Activated CD4-positive, alpha-beta T cell treated with anti-CD3 and anti-CD28 coated beads for 24 hours (primary cell): ENCODE data around the gene ISG15.
A peak's percentile ranks its signal among the peaks of the same experiment; 100 is the strongest.

Experiments
- DNase-seq, 2 donors: peaks; one replicate each; pipeline ENCODE4 v3.0.0-alpha.2; 2020; ENCODE audit warnings: low read depth in 2 of 2

ISG15 gene

GRCh38 chr1:1013105-1013921 lies at the start of gene ISG15:
Gene ISG15, plus strand, starts transcription at chr1:1013497. Its CDS starts 77 bp downstream, at chr1:1013574.
- DNase-seq = peak; percentile 68 to 71

GRCh38 chr1:963746-964525 lies 49.4 kb upstream of the ISG15 start:
- no peak for DNase-seq

GRCh38 chr1:964691-965525 lies 48.4 kb upstream of the ISG15 start:
- no peak for DNase-seq

GRCh38 chr1:965526-966134 lies 47.7 kb upstream of the ISG15 start:
- DNase-seq = no peak

GRCh38 chr1:966135-966703 lies 47.1 kb upstream of the ISG15 start, which contains the start of gene PLEKHN1:
Gene PLEKHN1, plus strand, starts transcription at chr1:966482. Its CDS starts 50 bp downstream, at chr1:966532.
- no peak for DNase-seq

- DNase-seq = peak; percentile 79 to 83
These were observed 46.5 kb upstream of the ISG15 start for GRCh38 chr1:966704-967300.

GRCh38 chr1:967466-968343 lies 45.6 kb upstream of the ISG15 start:
- DNase-seq = no peak

- no peak for DNase-seq
These were observed 43.9 kb upstream of the ISG15 start for GRCh38 chr1:969260-969855.

GRCh38 chr1:970242-970972 lies 42.9 kb upstream of the ISG15 start:
- DNase-seq = no peak

- no peak for DNase-seq
These were observed 42.1 kb upstream of the ISG15 start for GRCh38 chr1:970973-971730.

- no peak for DNase-seq
These were observed 41.4 kb upstream of the ISG15 start for GRCh38 chr1:971751-972506.

- DNase-seq = no peak
These were observed 40.4 kb upstream of the ISG15 start for GRCh38 chr1:972726-973458.

- no peak for DNase-seq
These were observed 39.6 kb upstream of the ISG15 start for GRCh38 chr1:973459-974292.

GRCh38 chr1:974293-974640 lies 39.0 kb upstream of the ISG15 start:
- no peak for DNase-seq

GRCh38 chr1:974687-975328 lies 38.5 kb upstream of the ISG15 start:
- no peak for DNase-seq
